Right atrium auricular region (tissue), 2 donors: ENCODE results near the gene CGB5. TPM values are rescaled to one million over a fixed set of nuclear protein-coding genes. Genes with fewer than 3 reads are reported as not detected.

Experiments used
- DNase-seq: peaks from one replicate; pipeline ENCODE4 v3.0.0-alpha.2; 2019; ENCODE audit warnings: low spot score
- H3K27ac ChIP-seq, 2 donors: fragments of 200-600 bp; sonication (generic); 1 replicate in 1 of 2; 2 replicates in 1 of 2; pipeline ENCODE4 v1.5.1; 2016 to 2019
- H3K27me3 ChIP-seq, 2 donors: fragments of 200-600 bp; sonication (generic); one replicate each; pipeline versions ENCODE4 v1.5.1 to v1.6.0; 2017 to 2019
- H3K36me3 ChIP-seq: fragments of 200-600 bp; sonication (generic); one replicate; pipeline ENCODE4 v1.5.1; 2016
- H3K4me1 ChIP-seq, 2 donors: fragments of 200-600 bp; sonication (generic); one replicate each; pipeline versions ENCODE4 v1.5.1 to v1.6.0; 2017 to 2019
- H3K4me3 ChIP-seq, 2 donors: fragments of 200-600 bp; sonication (generic); 1 replicate in 1 of 2; 2 replicates in 1 of 2; pipeline ENCODE4 v1.5.1; 2017 to 2019; ENCODE audit warnings: mild to moderate bottlenecking in 1 of 2, moderate library complexity in 1 of 2
- H3K9me3 ChIP-seq, 2 donors: fragments of 200-600 bp; sonication (generic); one replicate each; pipeline ENCODE4 v1.5.1; 2019
- total RNA-seq, 2 donors: library from RNA; depleted of rRNA; stranded (reverse); fragments of >200 nt; gene quantifications; one replicate each; pipeline ENCODE4 v1.1.0, GENCODE V29; 2016
- TF ChIP-seq, protein P1 (sequence below), 2 donors: fragments of 200-600 bp; sonication (generic); IDR thresholded peaks; one replicate each; pipeline ENCODE4 v1.5.1; 2019; ENCODE audit warnings: antibody characterized with exemption in 2 of 2

CGB5 gene
- total RNA-seq, 2 donors from 2014 or later: not detected

- H3K36me3 ChIP-seq: no peaks in the 10 kb centered on the region
- TF ChIP-seq, protein P1, sequence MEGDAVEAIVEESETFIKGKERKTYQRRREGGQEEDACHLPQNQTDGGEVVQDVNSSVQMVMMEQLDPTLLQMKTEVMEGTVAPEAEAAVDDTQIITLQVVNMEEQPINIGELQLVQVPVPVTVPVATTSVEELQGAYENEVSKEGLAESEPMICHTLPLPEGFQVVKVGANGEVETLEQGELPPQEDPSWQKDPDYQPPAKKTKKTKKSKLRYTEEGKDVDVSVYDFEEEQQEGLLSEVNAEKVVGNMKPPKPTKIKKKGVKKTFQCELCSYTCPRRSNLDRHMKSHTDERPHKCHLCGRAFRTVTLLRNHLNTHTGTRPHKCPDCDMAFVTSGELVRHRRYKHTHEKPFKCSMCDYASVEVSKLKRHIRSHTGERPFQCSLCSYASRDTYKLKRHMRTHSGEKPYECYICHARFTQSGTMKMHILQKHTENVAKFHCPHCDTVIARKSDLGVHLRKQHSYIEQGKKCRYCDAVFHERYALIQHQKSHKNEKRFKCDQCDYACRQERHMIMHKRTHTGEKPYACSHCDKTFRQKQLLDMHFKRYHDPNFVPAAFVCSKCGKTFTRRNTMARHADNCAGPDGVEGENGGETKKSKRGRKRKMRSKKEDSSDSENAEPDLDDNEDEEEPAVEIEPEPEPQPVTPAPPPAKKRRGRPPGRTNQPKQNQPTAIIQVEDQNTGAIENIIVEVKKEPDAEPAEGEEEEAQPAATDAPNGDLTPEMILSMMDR (IDR thresholded peaks at IDR 0.05): no peak
- H3K9me3 ChIP-seq: no peaks in the 10 kb centered on the region
- no peak for DNase-seq
- H3K27ac ChIP-seq: no peak overlapping the region
- H3K4me3 ChIP-seq: no peak overlapping the region
- no peaks in the 10 kb centered on the region for H3K27me3 ChIP-seq
- H3K4me1 ChIP-seq: peaks cover 0 to 5% of the 10 kb centered on the region in 2 donors
Measured at GRCh38 chr19:49080392-49080791, 36.7 kb downstream of the CGB5 start.

DNA sequence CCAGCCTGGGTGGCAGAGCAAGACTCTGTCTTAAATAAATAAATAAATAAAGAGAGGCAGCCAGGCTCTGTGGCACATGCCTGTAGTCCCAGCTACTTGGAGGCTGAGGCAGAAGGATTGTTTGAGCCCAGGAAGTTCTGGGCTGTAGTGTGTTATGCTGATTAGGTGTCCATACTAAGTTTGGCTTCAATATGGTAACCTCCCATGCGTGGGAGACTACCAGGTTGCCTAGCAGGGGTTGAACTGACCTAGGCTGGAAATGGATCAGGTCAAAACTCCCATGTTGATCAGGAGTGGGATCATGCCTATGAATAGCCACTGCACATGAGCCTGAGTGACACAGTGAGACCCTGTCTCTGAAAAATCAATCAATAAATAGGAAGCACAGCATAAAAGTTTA lies 37.6 kb downstream of the CGB5 start:
- H3K9me3 ChIP-seq: no peaks in the 10 kb centered on the region
- H3K27me3 ChIP-seq: no peaks in the 10 kb centered on the region
- H3K4me3 ChIP-seq: no peak overlapping the region
- DNase-seq: no peak
- H3K4me1 ChIP-seq: peaks cover 0 to 11% of the 10 kb centered on the region in 2 donors
- H3K36me3 ChIP-seq: no peaks in the 10 kb centered on the region
- no peak overlapping the region for H3K27ac ChIP-seq
- TF ChIP-seq, protein P1 (IDR thresholded peaks at IDR 0.05): no peak

DNA sequence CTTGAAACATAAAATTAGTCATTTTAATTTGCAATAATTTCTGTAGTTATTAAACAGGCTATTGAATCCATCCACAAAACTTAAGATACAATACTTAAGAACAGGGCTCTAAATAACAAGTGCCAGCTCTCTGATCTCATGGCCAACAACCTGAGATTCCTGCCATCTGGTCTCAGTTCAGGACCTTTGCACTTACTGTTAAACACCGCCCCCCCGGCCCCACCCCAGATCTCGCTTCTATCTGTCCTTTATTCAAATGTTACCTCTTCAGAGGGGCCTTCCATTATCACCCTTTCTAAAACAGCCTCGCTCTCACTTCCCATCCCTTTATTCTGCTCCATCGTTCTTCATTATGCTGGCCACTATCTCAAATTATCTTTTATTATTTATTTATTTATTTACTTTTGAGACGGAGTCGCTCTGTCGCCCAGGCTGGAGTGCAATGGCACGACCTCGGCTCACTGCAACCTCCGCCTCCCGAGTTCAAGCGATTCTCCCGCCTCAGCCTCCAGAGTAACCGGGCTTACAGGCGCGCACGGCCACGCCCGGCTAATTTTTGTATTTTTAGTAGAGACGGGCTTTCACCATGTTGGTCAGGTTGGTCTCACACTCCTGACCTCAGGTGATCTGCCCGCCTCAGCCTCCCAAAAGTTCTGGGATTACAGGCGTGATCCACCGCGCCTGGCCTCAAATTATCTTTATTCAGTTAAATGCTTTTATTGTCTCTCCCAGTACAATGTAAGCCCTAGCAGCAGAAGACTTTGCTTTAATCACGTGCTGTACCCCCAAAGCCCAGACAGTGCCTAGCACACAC lies 40.8 kb downstream of the CGB5 start:
- Histone ChIP-seq H3K9me3 (no peaks in the 10 kb centered on the region), H3K27me3 (no peaks in the 10 kb centered on the region)

DNA sequence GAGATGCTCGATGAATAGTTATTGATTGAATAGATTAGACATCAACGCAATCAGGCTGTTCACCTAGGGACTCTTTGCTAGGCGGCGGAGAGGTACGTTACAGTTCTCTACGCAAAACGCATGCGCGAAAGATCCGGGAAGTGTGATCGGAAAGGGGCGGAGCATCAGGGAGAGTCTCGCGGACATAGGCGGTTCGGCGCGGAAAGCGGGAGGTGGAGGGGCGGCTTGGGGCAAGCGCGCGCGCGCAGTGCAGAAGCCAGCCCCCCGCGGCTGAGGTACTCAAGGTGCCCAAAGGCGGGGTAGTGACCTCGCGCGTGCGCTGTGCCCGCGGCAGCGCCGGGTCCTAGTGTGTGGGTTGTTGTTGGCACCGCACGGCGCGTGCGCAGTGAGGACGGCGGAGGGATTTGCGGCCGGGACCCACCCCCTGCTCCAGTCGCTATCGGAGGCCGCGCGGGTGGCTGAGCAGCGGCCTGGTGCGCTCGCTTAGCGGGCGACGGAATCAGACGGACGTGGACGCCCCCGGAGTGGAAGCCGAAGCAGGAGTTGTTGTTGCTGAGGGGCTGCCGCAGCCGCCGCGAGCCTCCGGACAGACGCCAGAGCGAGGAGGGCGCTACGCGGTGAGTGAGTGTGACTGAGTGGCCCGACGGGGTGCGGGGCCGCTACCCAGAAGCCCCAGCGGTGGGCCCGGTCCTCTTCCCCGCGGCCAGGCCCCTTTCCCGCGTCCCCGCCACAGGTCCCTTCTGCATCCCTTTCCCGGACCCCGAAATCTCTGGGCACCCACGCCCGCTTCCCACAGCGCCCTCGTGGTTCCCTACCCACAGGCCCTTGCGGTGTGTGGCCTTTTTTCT lies 41.6 kb downstream of the CGB5 start, which contains the start of gene SNRNP70:
Gene SNRNP70 (plus strand): TSS at position 432 of the 848 bp plus-strand sequence. CDS start 964 bp downstream, outside the sequence.
- Histone ChIP-seq H3K4me1 (peaks cover 0 to 32% of the 10 kb centered on the region in 2 donors), H3K27me3 (no peaks in the 10 kb centered on the region), H3K27ac (peak within 1 kb of the TSS; percentile 85 to 93), H3K9me3 (no peaks in the 10 kb centered on the region), H3K36me3 (peaks cover 24% of the 10 kb centered on the region), H3K4me3 (peak within 1 kb of the TSS; percentile 83 to 94)
- TF ChIP-seq, protein P1 (IDR thresholded peaks at IDR 0.05): peak in 1 of 2 donors; percentile 27
- peak; percentile 99 for DNase-seq

More for the DNA sequence above, 40.8 kb downstream of the CGB5 start:
- H3K4me3 ChIP-seq: peak overlapping the region; percentile 83 to 94
- peaks cover 0 to 32% of the 10 kb centered on the region in 2 donors for H3K4me1 ChIP-seq
- TF ChIP-seq, protein P1 (IDR thresholded peaks at IDR 0.05): no peak
- H3K36me3 ChIP-seq: peaks cover 16% of the 10 kb centered on the region
- H3K27ac ChIP-seq: peak overlapping the region; percentile 85 to 93
- DNase-seq: no peak

GRCh38 chr19:49085868-49086232 lies 42.2 kb downstream of the CGB5 start:
- DNase-seq: no peak
- Histone ChIP-seq H3K4me3 (peak overlapping the region; percentile 83 to 94), H3K4me1 (peaks cover 0 to 32% of the 10 kb centered on the region in 2 donors), H3K36me3 (peaks cover 30% of the 10 kb centered on the region), H3K9me3 (no peaks in the 10 kb centered on the region), H3K27me3 (no peaks in the 10 kb centered on the region), H3K27ac (peak overlapping the region; percentile 85 to 93)
- TF ChIP-seq, protein P1 (IDR thresholded peaks at IDR 0.05): no peak
